ENCODE measurements around the gene ZFC3H1.

DNA sequence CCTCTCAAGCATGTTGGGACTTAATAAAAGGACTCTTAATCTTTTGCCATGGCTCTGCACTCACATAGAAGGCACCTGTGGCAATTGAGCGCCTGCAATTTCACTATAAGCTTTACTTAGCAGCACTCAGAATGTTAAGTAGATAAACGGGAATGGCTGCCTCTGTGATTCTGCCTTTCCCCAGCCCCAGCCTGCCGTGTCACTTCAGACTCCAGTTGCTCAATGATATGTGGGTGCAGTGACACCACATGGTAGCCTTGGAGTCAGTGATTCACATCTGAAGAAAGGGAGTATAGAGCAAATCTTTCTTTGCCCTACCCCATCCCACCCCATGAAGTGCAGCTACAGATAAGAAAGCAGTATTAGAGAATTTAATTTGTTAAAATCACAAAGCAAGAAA is 96.1 kb downstream of the ZFC3H1 start:
- TF ChIP-seq EZH2phosphoT487 (IDR thresholded peaks at IDR 0.05; ENCODE audit: insufficient read depth, low read depth) (no peak), EZH2 (IDR thresholded peaks at IDR 0.05; ENCODE audit: insufficient read depth, poor library complexity, severe bottlenecking) (no peak)
